Measurements from ENCODE around the gene ST6GALNAC4.

DNA sequence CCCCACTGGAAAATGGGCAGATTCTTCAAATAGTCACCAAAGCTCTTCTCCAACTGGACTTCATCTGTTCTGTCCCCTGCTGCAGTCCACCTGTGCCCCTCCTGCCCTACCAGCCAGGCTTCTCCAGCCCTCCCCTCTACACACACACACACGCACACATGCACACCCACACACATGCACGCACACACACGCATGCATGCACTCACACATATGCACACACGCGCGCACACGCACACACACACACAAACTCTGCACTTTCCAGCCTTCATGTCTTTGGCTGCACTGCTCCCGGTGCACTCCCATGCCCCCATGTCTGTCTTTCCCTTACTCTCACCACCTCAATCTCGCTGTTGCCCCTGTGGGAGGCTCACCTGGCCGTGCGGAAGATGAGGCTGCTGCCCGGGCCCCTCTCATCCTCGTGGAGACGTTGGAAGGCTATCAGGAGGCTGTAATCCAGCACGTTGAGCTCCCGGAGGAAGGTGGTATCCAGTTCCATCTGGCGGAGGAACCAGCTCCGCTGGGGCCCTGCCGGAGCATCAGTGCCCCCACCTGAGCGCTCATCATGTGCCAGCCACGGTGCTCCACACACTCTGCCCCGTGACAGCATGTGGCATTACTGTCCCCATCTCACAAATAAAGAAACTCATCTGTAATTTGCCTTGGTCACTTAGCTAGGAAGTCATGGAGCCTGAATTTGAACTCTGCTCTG is 8.0 kb upstream of the ST6GALNAC4 start:
- TF ChIP-seq, protein P1, sequence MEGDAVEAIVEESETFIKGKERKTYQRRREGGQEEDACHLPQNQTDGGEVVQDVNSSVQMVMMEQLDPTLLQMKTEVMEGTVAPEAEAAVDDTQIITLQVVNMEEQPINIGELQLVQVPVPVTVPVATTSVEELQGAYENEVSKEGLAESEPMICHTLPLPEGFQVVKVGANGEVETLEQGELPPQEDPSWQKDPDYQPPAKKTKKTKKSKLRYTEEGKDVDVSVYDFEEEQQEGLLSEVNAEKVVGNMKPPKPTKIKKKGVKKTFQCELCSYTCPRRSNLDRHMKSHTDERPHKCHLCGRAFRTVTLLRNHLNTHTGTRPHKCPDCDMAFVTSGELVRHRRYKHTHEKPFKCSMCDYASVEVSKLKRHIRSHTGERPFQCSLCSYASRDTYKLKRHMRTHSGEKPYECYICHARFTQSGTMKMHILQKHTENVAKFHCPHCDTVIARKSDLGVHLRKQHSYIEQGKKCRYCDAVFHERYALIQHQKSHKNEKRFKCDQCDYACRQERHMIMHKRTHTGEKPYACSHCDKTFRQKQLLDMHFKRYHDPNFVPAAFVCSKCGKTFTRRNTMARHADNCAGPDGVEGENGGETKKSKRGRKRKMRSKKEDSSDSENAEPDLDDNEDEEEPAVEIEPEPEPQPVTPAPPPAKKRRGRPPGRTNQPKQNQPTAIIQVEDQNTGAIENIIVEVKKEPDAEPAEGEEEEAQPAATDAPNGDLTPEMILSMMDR (IDR thresholded peaks at IDR 0.05): no peak
- TF ChIP-seq POLR2A (IDR thresholded peaks at IDR 0.05): no peak

All from lower leg skin (tissue), 3 donors.